Hepatocyte (in vitro differentiated cells): ENCODE measurements around the gene PROSER2. TPM values are rescaled to one million over a fixed set of nuclear protein-coding genes. Genes with fewer than 3 reads are reported as not detected.
A peak's percentile ranks its signal among the peaks of the same experiment; 100 is the strongest.

Source experiments
- DNase-seq: peaks from one replicate; pipeline ENCODE4 v3.0.0-alpha.2; 2016; ENCODE audit warnings: low spot score
- H2AFZ ChIP-seq: fragments of 200-600 bp; sonication (generic); 2 replicates; pipeline ENCODE4 v1.6.0; 2016; ENCODE audit warnings: antibody characterized with exemption, mild to moderate bottlenecking
- H3K27ac ChIP-seq: fragments of 200-600 bp; sonication (generic); 2 replicates; pipeline ENCODE4 v1.5.1; 2016; ENCODE audit warnings: mild to moderate bottlenecking
- H3K27me3 ChIP-seq: fragments of 200-600 bp; sonication (generic); 2 replicates; pipeline ENCODE4 v1.6.1; 2016
- H3K36me3 ChIP-seq: fragments of 200-600 bp; sonication (generic); replicated peaks from 2 replicates; pipeline ENCODE4 v1.5.1; 2016; ENCODE audit warnings: low read depth; ENCODE audit not compliant: insufficient read depth
- H3K4me1 ChIP-seq: fragments of 200-600 bp; sonication (generic); 2 replicates; pipeline ENCODE4 v1.5.1; 2016; ENCODE audit warnings: mild to moderate bottlenecking, moderate library complexity; ENCODE audit not compliant: insufficient read depth
- H3K4me2 ChIP-seq: fragments of 200-600 bp; sonication (generic); 2 replicates; pipeline ENCODE4 v1.6.0; 2016
- H3K4me3 ChIP-seq: fragments of 200-600 bp; sonication (generic); 2 replicates; pipeline ENCODE4 v1.5.1; 2016; ENCODE audit warnings: mild to moderate bottlenecking
- H3K79me2 ChIP-seq: fragments of 200-600 bp; sonication (generic); 2 replicates; pipeline ENCODE4 v1.6.0; 2017; ENCODE audit warnings: mild to moderate bottlenecking
- H3K9me2 ChIP-seq: fragments of 200-600 bp; sonication (generic); replicated peaks from 2 replicates; pipeline ENCODE4 v1.6.0; 2017; ENCODE audit warnings: mild to moderate bottlenecking; ENCODE audit not compliant: insufficient read depth
- H3K9me3 ChIP-seq: fragments of 200-600 bp; sonication (generic); 2 replicates; pipeline ENCODE4 v1.5.1; 2016; ENCODE audit warnings: low read depth, mild to moderate bottlenecking
- H4K20me1 ChIP-seq: fragments of 200-600 bp; sonication (generic); 2 replicates; pipeline ENCODE4 v1.6.0; 2016; ENCODE audit warnings: mild to moderate bottlenecking; ENCODE audit not compliant: insufficient read depth, poor library complexity, severe bottlenecking
- CTCF ChIP-seq: fragments of 200-600 bp; sonication (generic); IDR thresholded peaks from 2 replicates; pipeline ENCODE4 v1.5.1; 2016; ENCODE audit warnings: antibody characterized with exemption, mild to moderate bottlenecking; ENCODE audit not compliant: poor library complexity
- EZH2 ChIP-seq: fragments of 200-600 bp; sonication (generic); IDR thresholded peaks from 2 replicates; pipeline ENCODE4 v1.6.1; 2016; ENCODE audit warnings: antibody characterized with exemption, mild to moderate bottlenecking, borderline replicate concordance
- EZH2phosphoT487 ChIP-seq: fragments of 200-600 bp; sonication (generic); IDR thresholded peaks from one replicate; pipeline ENCODE4 v1.6.1; 2018; ENCODE audit warnings: antibody characterized with exemption, mild to moderate bottlenecking, low read depth, moderate library complexity; ENCODE audit not compliant: unreplicated experiment, severe bottlenecking
- WGBS: methylation state at CpG from one replicate; pipeline ENCODE4 v1.1.6; 2016; ENCODE audit warnings: low lambda C conversion rate; ENCODE audit errors: missing lambda C conversion rate; 5-methylcytosine and 5-hydroxymethylcytosine counted together
- polyA plus RNA-seq: library from polyadenylated mRNA; unstranded; fragments of >200 nt; fragmentation: Nextera tagmentation; extraction: Ambion mirVana; gene quantifications from 2 replicates; pipeline ENCODE4 v1.2.1, GENCODE V29; 2016
- total RNA-seq: library from RNA; depleted of rRNA; stranded (reverse); fragments of >200 nt; gene quantifications from 2 replicates; pipeline ENCODE4 v1.2.3, GENCODE V29; 2014

PROSER2 gene
- total and polyA plus RNA-seq, 2 experiments from 2014 or later = 13.3 to 39.9 TPM

GRCh38 chr10:11901454-11901832 lies 78.3 kb downstream of the PROSER2 start:
- H3K9me2 ChIP-seq = no peaks in the 10 kb centered on the region
- H3K4me3 ChIP-seq = no peak overlapping the region
- H3K4me2 ChIP-seq = no peak overlapping the region
- DNase-seq = no peak
- no peaks in the 10 kb centered on the region for H3K36me3 ChIP-seq
- no peak overlapping the region for H3K27ac ChIP-seq
- no peak for TF ChIP-seq EZH2
- TF ChIP-seq CTCF = no peak
- TF ChIP-seq EZH2phosphoT487 = no peak
- H3K4me1 ChIP-seq = peaks cover 12% of the 10 kb centered on the region
- H4K20me1 ChIP-seq = no peaks in the 10 kb centered on the region
- WGBS = 69% methylated on average over 7 of the region's 7 CpGs
- no peaks in the 10 kb centered on the region for H3K79me2 ChIP-seq
- H3K9me3 ChIP-seq = no peaks in the 10 kb centered on the region
- H3K27me3 ChIP-seq = no peaks in the 10 kb centered on the region
- H2AFZ ChIP-seq = no peak overlapping the region

- no peaks in the 10 kb centered on the region for H3K27me3 ChIP-seq
- H3K79me2 ChIP-seq = no peaks in the 10 kb centered on the region
- H2AFZ ChIP-seq = peak overlapping the region; percentile 3
- peak; percentile 47 for DNase-seq
- TF ChIP-seq CTCF (no peak), EZH2 (no peak), EZH2phosphoT487 (no peak)
- peaks cover 12% of the 10 kb centered on the region for H3K4me1 ChIP-seq
- no peak overlapping the region for H3K4me3 ChIP-seq
- no peaks in the 10 kb centered on the region for H3K9me3 ChIP-seq
- no peaks in the 10 kb centered on the region for H3K9me2 ChIP-seq
- no peaks in the 10 kb centered on the region for H4K20me1 ChIP-seq
- H3K27ac ChIP-seq = no peak overlapping the region
- H3K4me2 ChIP-seq = no peak overlapping the region
- H3K36me3 ChIP-seq = no peaks in the 10 kb centered on the region
- WGBS = 61% methylated on average over 23 of the region's 23 CpGs
These were observed 78.8 kb downstream of the PROSER2 start for GRCh38 chr10:11901833-11902475.

- 97% methylated on average over 7 of the region's 7 CpGs for WGBS
These were observed 79.5 kb downstream of the PROSER2 start for GRCh38 chr10:11902646-11903045.

More at GRCh38 chr10:11902646-11903045, 79.5 kb downstream of the PROSER2 start:
- Histone ChIP-seq H3K4me3 (no peak overlapping the region), H2AFZ (no peak overlapping the region), H3K9me3 (no peaks in the 10 kb centered on the region), H3K9me2 (no peaks in the 10 kb centered on the region), H3K36me3 (no peaks in the 10 kb centered on the region), H3K27ac (no peak overlapping the region), H3K27me3 (no peaks in the 10 kb centered on the region), H3K4me2 (no peak overlapping the region), H3K4me1 (peaks cover 12% of the 10 kb centered on the region), H3K79me2 (no peaks in the 10 kb centered on the region), H4K20me1 (no peaks in the 10 kb centered on the region)
- DNase-seq = no peak
- TF ChIP-seq CTCF (no peak), EZH2phosphoT487 (no peak), EZH2 (no peak)
